ENCODE results near the gene PRELP.
"Not testable (repeated sequence)": the region's sequence is repeated elsewhere in the genome, so short reads cannot be mapped to it uniquely, and the experiment has no call there.

Gene PRELP

GRCh38 chr1:203444171-203444576 is 31.4 kb upstream of the PRELP start:
- no peaks in the 10 kb centered on the region for H3K9me3 ChIP-seq (ENCODE audit: insufficient read depth, low read length)
- no peak overlapping the region for H3K27ac ChIP-seq (ENCODE audit: low read length)
- H3K4me1 ChIP-seq (ENCODE audit: low read length), result no peaks in the 10 kb centered on the region
- H3K79me2 ChIP-seq (ENCODE audit: low read length), result no peaks in the 10 kb centered on the region
- H3K4me2 ChIP-seq (ENCODE audit: low read length), result no peak overlapping the region
- H3K36me3 ChIP-seq (replicated peaks; ENCODE audit: low read depth, low read length), result no peaks in the 10 kb centered on the region
- no peaks in the 10 kb centered on the region for H4K20me1 ChIP-seq (ENCODE audit: insufficient read depth, low read length)
- no peak overlapping the region for H3K9ac ChIP-seq (ENCODE audit: low read length)
- no peak overlapping the region for H2AFZ ChIP-seq (ENCODE audit: low read depth, low read length)
- peaks cover 11% of the 10 kb centered on the region; the same call in 1 of the 2 replicates for H3K27me3 ChIP-seq (ENCODE audit: low read depth, low read length)
- TF ChIP-seq EZH2phosphoT487 (IDR thresholded peaks at IDR 0.05; ENCODE audit: low read depth) (no peak), CTCF (IDR thresholded peaks at IDR 0.05; ENCODE audit: low read depth, low read length) (peak; percentile 13; the same call in 1 of the 2 replicates)
- H3K4me3 ChIP-seq (ENCODE audit: low read length), result no peak overlapping the region

GRCh38 chr1:203447151-203447550 is 28.5 kb upstream of the PRELP start:
- Histone ChIP-seq H3K4me3 (ENCODE audit: low read length) (no peak overlapping the region), H3K4me1 (ENCODE audit: low read length) (peaks cover 3% of the 10 kb centered on the region), H2AFZ (ENCODE audit: low read depth, low read length) (no peak overlapping the region), H3K4me2 (ENCODE audit: low read length) (no peak overlapping the region), H3K9ac (ENCODE audit: low read length) (no peak overlapping the region), H3K36me3 (replicated peaks; ENCODE audit: low read depth, low read length) (no peaks in the 10 kb centered on the region), H3K27ac (ENCODE audit: low read length) (no peak overlapping the region), H3K27me3 (ENCODE audit: low read depth, low read length) (peaks cover 16% of the 10 kb centered on the region), H3K79me2 (ENCODE audit: low read length) (no peaks in the 10 kb centered on the region), H3K9me3 (ENCODE audit: insufficient read depth, low read length) (no peaks in the 10 kb centered on the region), H4K20me1 (ENCODE audit: insufficient read depth, low read length) (no peaks in the 10 kb centered on the region)
- TF ChIP-seq CTCF (IDR thresholded peaks at IDR 0.05; ENCODE audit: low read depth, low read length) (no peak), EZH2phosphoT487 (IDR thresholded peaks at IDR 0.05; ENCODE audit: low read depth) (no peak)

- H3K27ac ChIP-seq (ENCODE audit: low read length); H3K79me2 ChIP-seq (ENCODE audit: low read length); H2AFZ ChIP-seq (ENCODE audit: low read depth, low read length); H3K4me3 ChIP-seq (ENCODE audit: low read length); H3K9me3 ChIP-seq (ENCODE audit: insufficient read depth, low read length); H4K20me1 ChIP-seq (ENCODE audit: insufficient read depth, low read length); H3K36me3 ChIP-seq (replicated peaks; ENCODE audit: low read depth, low read length); H3K4me1 ChIP-seq (ENCODE audit: low read length); H3K9ac ChIP-seq (ENCODE audit: low read length); H3K4me2 ChIP-seq (ENCODE audit: low read length): not testable (repeated sequence)
- H3K27me3 ChIP-seq (ENCODE audit: low read depth, low read length), result peaks cover 17% of the 10 kb centered on the region
These were observed 28.0 kb upstream of the PRELP start for GRCh38 chr1:203447598-203447997.

- H3K9me3 ChIP-seq (ENCODE audit: insufficient read depth, low read length), result no peaks in the 10 kb centered on the region
- no peak overlapping the region for H2AFZ ChIP-seq (ENCODE audit: low read depth, low read length)
- H3K36me3 ChIP-seq (replicated peaks; ENCODE audit: low read depth, low read length), result no peaks in the 10 kb centered on the region
- H3K4me2 ChIP-seq (ENCODE audit: low read length), result no peak overlapping the region
- no peaks in the 10 kb centered on the region for H3K79me2 ChIP-seq (ENCODE audit: low read length)
- no peaks in the 10 kb centered on the region for H4K20me1 ChIP-seq (ENCODE audit: insufficient read depth, low read length)
- peaks cover 17% of the 10 kb centered on the region for H3K27me3 ChIP-seq (ENCODE audit: low read depth, low read length)
- TF ChIP-seq EZH2phosphoT487 (IDR thresholded peaks at IDR 0.05; ENCODE audit: low read depth), result no peak
- TF ChIP-seq CTCF (IDR thresholded peaks at IDR 0.05; ENCODE audit: low read depth, low read length), result no peak
- H3K9ac ChIP-seq (ENCODE audit: low read length), result no peak overlapping the region
- peaks cover 17% of the 10 kb centered on the region for H3K4me1 ChIP-seq (ENCODE audit: low read length)
- no peak overlapping the region for H3K27ac ChIP-seq (ENCODE audit: low read length)
- no peak overlapping the region for H3K4me3 ChIP-seq (ENCODE audit: low read length)
These were observed 27.0 kb upstream of the PRELP start for GRCh38 chr1:203448521-203449061.

Measured in OCI-LY3 (cell line).